Measurements from ENCODE around the gene HNF4A.

The HNF4A gene

DNA sequence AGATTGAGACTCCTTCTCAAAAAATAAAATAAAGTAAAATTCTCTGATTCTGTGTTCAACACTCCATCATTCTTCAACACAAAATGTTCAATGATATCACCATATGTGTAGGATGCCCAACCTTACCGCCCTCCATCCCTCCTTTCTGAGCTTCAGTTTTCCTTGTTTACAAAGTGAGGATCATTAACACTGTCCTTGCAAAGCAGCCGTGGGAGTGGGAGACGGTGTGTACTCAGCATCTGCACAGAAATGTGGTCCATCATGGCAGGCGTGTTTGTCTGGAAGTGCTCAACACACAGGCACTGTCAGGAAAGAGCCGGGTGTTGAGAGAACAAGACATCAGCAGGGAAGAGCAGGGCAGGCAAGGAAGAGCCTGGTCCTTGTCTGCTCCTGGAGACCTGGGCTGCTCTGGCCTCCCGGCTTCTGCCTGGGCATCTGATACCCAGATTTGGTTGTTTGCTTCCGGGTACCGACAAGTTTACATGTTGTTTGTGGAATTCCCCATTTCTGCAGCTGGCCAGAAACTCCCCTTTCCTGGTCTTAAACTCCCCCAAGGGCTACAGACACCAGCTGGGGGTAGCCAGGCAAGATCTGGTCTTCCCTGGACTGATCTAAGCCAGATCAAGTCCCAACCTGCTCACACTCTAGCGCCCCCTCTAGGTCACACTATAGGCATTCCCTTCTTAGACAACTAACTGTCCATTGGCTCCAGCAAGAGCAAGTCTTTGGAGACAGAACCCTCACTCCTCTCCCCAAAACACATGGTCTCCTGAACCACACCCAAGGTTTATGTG lies 93.5 kb downstream of the HNF4A start:
- peak; percentile 49 for TF ChIP-seq CTCF (conservative IDR thresholded peaks at IDR 0.05; ENCODE audit: low read depth, low read length)
- no peak overlapping the region for H3K4me3 ChIP-seq (ENCODE audit: low read length)
- no peak for DNase-seq (ENCODE audit: low read depth)

DNA sequence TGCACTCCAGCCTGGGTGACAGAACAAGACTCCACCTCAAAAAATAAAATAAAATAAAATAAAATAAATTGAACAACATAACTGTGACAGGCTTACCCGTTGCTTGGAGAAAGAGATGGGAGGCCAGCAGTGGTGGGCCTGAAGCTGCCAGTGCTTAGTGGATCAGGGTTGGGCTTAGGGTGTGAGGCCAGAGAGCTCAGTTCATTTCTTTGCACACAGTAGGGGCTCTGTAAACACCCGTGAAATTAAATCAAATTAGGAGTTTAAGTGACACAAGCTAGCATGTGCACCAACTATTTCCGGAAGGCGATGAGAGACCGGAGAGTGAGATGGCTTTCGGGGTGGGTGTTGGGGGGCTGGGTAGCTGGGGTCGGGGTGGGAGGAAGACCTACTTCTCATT lies 94.4 kb downstream of the HNF4A start:
- no peak for TF ChIP-seq CTCF (conservative IDR thresholded peaks at IDR 0.05; ENCODE audit: low read depth, low read length)
- DNase-seq (ENCODE audit: low read depth) = no peak
- no peak overlapping the region for H3K4me3 ChIP-seq (ENCODE audit: low read length)

- H3K4me3 ChIP-seq (ENCODE audit: low read length) = no peak overlapping the region
- no peak for DNase-seq (ENCODE audit: low read depth)
- TF ChIP-seq CTCF (conservative IDR thresholded peaks at IDR 0.05; ENCODE audit: low read depth, low read length) = no peak
Measured at GRCh38 chr20:44450281-44450889, 94.9 kb downstream of the HNF4A start.

DNA sequence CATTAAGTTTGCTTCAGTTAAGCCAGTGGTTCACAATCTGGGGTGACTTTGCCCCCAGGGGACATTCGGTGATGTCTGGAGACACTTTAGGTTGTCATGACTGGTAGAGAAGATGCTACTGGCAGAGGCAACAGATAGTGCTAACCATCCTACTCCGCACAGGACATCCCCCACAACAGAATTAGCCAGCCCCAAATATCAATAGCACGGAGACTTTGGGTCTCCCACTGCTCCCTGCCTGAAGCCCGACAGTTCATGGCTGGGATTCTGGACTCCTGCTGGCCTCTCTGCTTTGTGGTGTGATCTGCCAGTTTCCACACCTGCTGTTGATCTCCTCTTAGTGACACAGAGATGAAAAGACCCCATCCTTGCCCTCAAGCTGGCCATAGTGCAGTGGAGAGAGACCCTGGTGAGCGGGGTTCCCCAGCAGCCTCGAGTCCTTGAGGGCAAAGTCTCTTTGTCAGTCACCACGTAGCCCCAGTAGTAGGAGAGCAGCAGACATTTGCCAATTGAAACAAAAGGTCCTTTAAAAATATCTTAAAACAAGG lies 95.5 kb downstream of the HNF4A start:
- no peak for TF ChIP-seq CTCF (conservative IDR thresholded peaks at IDR 0.05; ENCODE audit: low read depth, low read length)
- no peak overlapping the region for H3K4me3 ChIP-seq (ENCODE audit: low read length)
- DNase-seq (ENCODE audit: low read depth) = no peak

DNA sequence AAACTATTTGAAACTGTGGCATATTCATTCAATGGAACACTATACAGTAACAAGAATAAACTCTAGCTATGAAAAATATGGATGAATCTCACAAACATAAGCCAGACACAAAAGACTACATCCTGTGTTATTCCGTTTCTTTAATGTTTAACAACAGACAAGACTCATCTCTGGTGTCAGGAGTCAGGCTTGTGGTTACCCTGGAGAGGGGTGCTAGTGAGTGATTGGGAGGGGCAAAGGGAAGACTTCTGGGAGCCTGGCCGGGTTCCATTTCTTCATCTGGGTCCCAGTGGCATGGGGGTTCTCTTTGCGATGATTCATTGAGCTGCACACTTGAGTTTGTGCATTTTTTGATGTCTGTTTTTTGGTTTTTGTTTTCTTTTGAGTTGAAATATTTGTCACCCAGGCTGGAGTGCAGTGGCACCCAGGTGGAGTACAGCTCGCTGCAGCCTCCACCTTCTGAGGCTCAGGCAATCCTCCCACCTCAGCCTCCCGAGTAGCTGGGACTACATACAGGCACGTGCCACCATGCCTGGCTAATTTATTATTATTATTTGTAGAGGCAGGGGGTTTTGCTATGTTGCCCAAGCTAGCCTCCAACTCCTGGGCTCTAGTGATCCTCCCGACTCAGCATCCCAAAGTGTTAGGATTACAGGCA lies 98.9 kb downstream of the HNF4A start:
- no peak overlapping the region for H3K4me3 ChIP-seq (ENCODE audit: low read length)
- no peak for TF ChIP-seq CTCF (conservative IDR thresholded peaks at IDR 0.05; ENCODE audit: low read depth, low read length)
- no peak for DNase-seq (ENCODE audit: low read depth)

GRCh38 chr20:44455126-44455525 lies 99.6 kb downstream of the HNF4A start:
- no peak for TF ChIP-seq CTCF (conservative IDR thresholded peaks at IDR 0.05; ENCODE audit: low read depth, low read length)
- DNase-seq (ENCODE audit: low read depth) = no peak
- H3K4me3 ChIP-seq (ENCODE audit: low read length) = no peak overlapping the region
